Keratinocyte (primary cell): Measurements from ENCODE around the gene FASN. TPM values are rescaled to one million over a fixed set of nuclear protein-coding genes. Genes with fewer than 3 reads are reported as not detected.

Experiments
- DNase-seq: peaks from one replicate; pipeline ENCODE4 v3.0.0-alpha.2; 2011; ENCODE audit warnings: low read depth, missing footprints, low spot score
- FAIRE-seq: peaks from 2 replicates; lab custom pipeline; 2011; peaks lifted over from hg19 to GRCh38; lab: Jason Lieb, UNC
- H2AFZ ChIP-seq: 2 replicates; pipeline ENCODE4 v1.6.0; 2012; ENCODE audit warnings: low read length, control low read depth, inconsistent platforms; ENCODE audit not compliant: control insufficient read depth
- H3K27ac ChIP-seq: 2 replicates; pipeline ENCODE4 v1.5.1; 2011; ENCODE audit warnings: low read length; ENCODE audit not compliant: control insufficient read depth, insufficient read depth
- H3K27me3 ChIP-seq: 3 replicates; pipeline ENCODE4 v1.6.0; 2011; ENCODE audit warnings: low read length; ENCODE audit not compliant: control insufficient read depth, insufficient read depth; ENCODE audit errors: extremely low read depth
- H3K36me3 ChIP-seq, 2 experiments: 2 replicates in 1 of 2; 3 replicates in 1 of 2; pipeline ENCODE4 v1.5.1; 2011; ENCODE audit warnings: low read length in 2 of 2, mild to moderate bottlenecking in 1 of 2; ENCODE audit not compliant: control insufficient read depth in 2 of 2, insufficient read depth in 2 of 2; ENCODE audit errors: extremely low read depth in 1 of 2
- H3K4me1 ChIP-seq: 3 replicates; pipeline ENCODE4 v1.5.1; 2011; ENCODE audit warnings: low read length; ENCODE audit not compliant: control insufficient read depth, insufficient read depth; ENCODE audit errors: extremely low read depth
- H3K4me2 ChIP-seq: 3 replicates; pipeline ENCODE4 v1.6.0; 2011; ENCODE audit warnings: low read depth, low read length; ENCODE audit not compliant: control insufficient read depth, insufficient read depth; ENCODE audit errors: extremely low read depth
- H3K4me3 ChIP-seq, 3 experiments: fragments of 200-600 bp in 1 of 3; sonication (generic) in 1 of 3; 2 replicates in 2 of 3; 3 replicates in 1 of 3; pipeline ENCODE4 v1.5.1; 2011 to 2016; ENCODE audit warnings: low read length in 3 of 3, mild to moderate bottlenecking in 3 of 3, control low read depth in 2 of 3, inconsistent platforms in 1 of 3, low read depth in 1 of 3, mixed read lengths in 1 of 3, mixed run types in 1 of 3, moderate library complexity in 1 of 3; ENCODE audit not compliant: control insufficient read depth in 2 of 3, insufficient read depth in 2 of 3; ENCODE audit errors: extremely low read depth in 1 of 3
- H3K79me2 ChIP-seq: 2 replicates; pipeline ENCODE4 v1.6.0; 2012; ENCODE audit warnings: low read length; ENCODE audit not compliant: control insufficient read depth, insufficient read depth
- H3K9ac ChIP-seq: 3 replicates; pipeline ENCODE4 v1.6.0; 2011; ENCODE audit warnings: low read length; ENCODE audit not compliant: control insufficient read depth, insufficient read depth; ENCODE audit errors: extremely low read depth
- H3K9me1 ChIP-seq: 3 replicates; pipeline ENCODE4 v1.6.0; 2011; ENCODE audit warnings: low read length; ENCODE audit not compliant: control insufficient read depth, insufficient read depth; ENCODE audit errors: extremely low read depth
- H3K9me3 ChIP-seq: 2 replicates; pipeline ENCODE4 v1.5.1; 2012; ENCODE audit warnings: low read depth, low read length; ENCODE audit not compliant: control insufficient read depth
- H4K20me1 ChIP-seq: 3 replicates; pipeline ENCODE4 v1.6.0; 2011; ENCODE audit warnings: low read length; ENCODE audit not compliant: control insufficient read depth, insufficient read depth; ENCODE audit errors: extremely low read depth
- EZH2 ChIP-seq: IDR thresholded peaks from one replicate; pipeline ENCODE4 v1.6.1; 2012; ENCODE audit warnings: inconsistent platforms, mild to moderate bottlenecking, low read length, moderate library complexity
- dilution Hi-C: fragments of 300-500 bp; cut with MboI; formaldehyde crosslinking; loops from one replicate; pipeline ENCODE4 v1.7.0; 2020; ENCODE audit warnings: low sequenced_read_pairs; ENCODE audit not compliant: extremely low pct_ligation_motif_present
- polyA plus RNA-seq, 5 experiments: library from polyadenylated mRNA; depleted of rRNA in 3 of 5; stranded (reverse) in 3 of 5; stranded (forward) in 1 of 5; unstranded in 1 of 5; fragments of >200 nt; gene quantifications; 1 replicate in 1 of 5; 2 replicates in 3 of 5; 3 replicates in 1 of 5; pipeline versions ENCODE4 v1.2.1 to v1.2.3, GENCODE V29; 2011 to 2012; ENCODE audit warnings: missing spikeins in 2 of 5, low read depth in 1 of 5, low replicate concordance in 1 of 5
- TF ChIP-seq, protein P1 (sequence below), 3 experiments: IDR thresholded peaks in 1 of 3; conservative IDR thresholded peaks in 1 of 3; optimal IDR thresholded peaks in 1 of 3; 2 replicates in 2 of 3; 3 replicates in 1 of 3; pipeline versions ENCODE3 to v1.5.1; 2011; ENCODE audit warnings: low read length in 3 of 3, mild to moderate bottlenecking in 3 of 3, moderate library complexity in 2 of 3, control low read depth in 1 of 3, inconsistent platforms in 1 of 3; ENCODE audit not compliant: insufficient read depth in 2 of 3; ENCODE audit errors: extremely low read depth in 1 of 3

The FASN gene
- polyA plus RNA-seq, 1 donor (not counting 4 experiments of a cell fraction or from before 2014, with no cell fraction given): 44.7 TPM

DNA sequence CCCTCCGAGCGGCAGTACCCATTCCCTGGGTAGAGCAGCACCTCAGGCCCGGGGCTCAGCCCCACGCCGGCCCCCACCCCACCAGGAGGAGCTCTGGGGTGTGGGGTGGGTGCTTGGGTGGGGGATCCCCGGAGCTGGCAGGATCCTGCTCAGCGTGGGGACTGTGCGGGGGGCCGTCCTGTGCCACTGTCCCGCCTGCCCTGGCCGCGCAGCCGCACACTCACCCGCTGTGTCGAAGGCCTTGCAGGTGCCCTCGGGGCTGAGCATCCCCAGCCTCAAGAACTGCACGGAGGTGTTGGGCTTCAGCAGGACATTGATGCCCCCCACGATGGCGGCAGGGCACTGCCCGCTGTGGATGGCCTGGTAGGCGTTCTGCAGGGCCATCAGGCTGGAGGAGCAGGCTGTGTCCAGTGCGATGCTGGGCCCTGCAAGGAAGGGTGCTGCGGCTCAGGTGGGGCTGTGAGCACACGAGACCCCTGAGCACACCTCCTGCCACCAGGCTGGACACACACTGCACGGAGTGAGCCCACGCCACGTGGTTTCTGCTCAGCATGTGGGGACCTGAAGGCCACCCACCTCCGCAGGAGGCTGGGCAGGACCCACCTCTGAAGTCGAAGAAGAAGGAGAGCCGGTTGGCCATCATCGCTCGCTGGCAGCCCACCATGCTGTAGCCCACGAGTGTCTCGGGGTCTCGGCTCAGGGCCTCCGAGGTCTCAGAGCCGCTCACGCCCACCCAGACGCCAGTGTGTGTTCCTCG is 4.9 kb downstream of the FASN start:
- TF ChIP-seq, protein P1, sequence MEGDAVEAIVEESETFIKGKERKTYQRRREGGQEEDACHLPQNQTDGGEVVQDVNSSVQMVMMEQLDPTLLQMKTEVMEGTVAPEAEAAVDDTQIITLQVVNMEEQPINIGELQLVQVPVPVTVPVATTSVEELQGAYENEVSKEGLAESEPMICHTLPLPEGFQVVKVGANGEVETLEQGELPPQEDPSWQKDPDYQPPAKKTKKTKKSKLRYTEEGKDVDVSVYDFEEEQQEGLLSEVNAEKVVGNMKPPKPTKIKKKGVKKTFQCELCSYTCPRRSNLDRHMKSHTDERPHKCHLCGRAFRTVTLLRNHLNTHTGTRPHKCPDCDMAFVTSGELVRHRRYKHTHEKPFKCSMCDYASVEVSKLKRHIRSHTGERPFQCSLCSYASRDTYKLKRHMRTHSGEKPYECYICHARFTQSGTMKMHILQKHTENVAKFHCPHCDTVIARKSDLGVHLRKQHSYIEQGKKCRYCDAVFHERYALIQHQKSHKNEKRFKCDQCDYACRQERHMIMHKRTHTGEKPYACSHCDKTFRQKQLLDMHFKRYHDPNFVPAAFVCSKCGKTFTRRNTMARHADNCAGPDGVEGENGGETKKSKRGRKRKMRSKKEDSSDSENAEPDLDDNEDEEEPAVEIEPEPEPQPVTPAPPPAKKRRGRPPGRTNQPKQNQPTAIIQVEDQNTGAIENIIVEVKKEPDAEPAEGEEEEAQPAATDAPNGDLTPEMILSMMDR (optimal IDR thresholded peaks at IDR 0.05 in 1 of 3, IDR thresholded peaks at IDR 0.05 in 1 of 3, conservative IDR thresholded peaks at IDR 0.05 in 1 of 3; ENCODE audit: extremely low read depth in 1 of 3, insufficient read depth in 2 of 3, low read length in 3 of 3): no peak
- no peak for TF ChIP-seq EZH2
- Histone ChIP-seq H3K27ac (no peak overlapping the region), H3K9me3 (no peaks in the 10 kb centered on the region), H3K36me3 (peaks cover 46 to 47% of the 10 kb centered on the region in 2 experiments), H3K79me2 (peaks cover 76% of the 10 kb centered on the region), H2AFZ (no peak overlapping the region), H3K9ac (no peak overlapping the region), H3K9me1 (no peaks in the 10 kb centered on the region), H3K27me3 (no peaks in the 10 kb centered on the region), H3K4me2 (no peak overlapping the region), H3K4me3 (no peak overlapping the region), H4K20me1 (peaks cover 43% of the 10 kb centered on the region), H3K4me1 (peaks cover 16% of the 10 kb centered on the region)
- DNase-seq (no peak), FAIRE-seq (no peak)
- dilution Hi-C loops: no loop called here

DNA sequence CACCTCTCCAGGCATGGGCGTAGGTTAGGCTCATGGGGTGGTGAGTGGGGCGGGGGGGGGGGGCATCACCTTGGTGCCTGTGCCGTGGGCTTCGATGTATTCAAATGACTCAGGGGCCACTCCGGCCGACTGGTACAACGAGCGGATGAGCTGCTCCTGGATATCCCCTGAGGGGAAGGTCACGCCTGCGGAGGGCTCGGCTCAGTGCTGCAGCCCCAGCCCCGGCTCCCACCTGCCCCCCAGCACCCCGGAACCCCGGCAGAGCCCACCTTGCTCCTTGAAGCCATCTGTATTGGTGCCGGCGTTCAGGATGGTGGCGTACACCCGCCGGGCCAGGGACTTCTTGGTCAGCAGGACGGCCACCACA is 5.4 kb downstream of the FASN start:
- FAIRE-seq: no peak
- Histone ChIP-seq H2AFZ (no peak overlapping the region), H3K4me2 (no peak overlapping the region), H3K36me3 (peaks cover 51% of the 10 kb centered on the region in 2 experiments), H4K20me1 (peaks cover 46% of the 10 kb centered on the region), H3K9me1 (no peaks in the 10 kb centered on the region), H3K9me3 (no peaks in the 10 kb centered on the region), H3K27ac (no peak overlapping the region), H3K9ac (no peak overlapping the region), H3K27me3 (no peaks in the 10 kb centered on the region), H3K4me1 (peaks cover 16% of the 10 kb centered on the region), H3K79me2 (peaks cover 78% of the 10 kb centered on the region), H3K4me3 (no peak overlapping the region)
- dilution Hi-C loops: no loop called here
- TF ChIP-seq, protein P1 (optimal IDR thresholded peaks at IDR 0.05 in 1 of 3, IDR thresholded peaks at IDR 0.05 in 1 of 3, conservative IDR thresholded peaks at IDR 0.05 in 1 of 3; ENCODE audit: extremely low read depth in 1 of 3, insufficient read depth in 2 of 3, low read length in 3 of 3): no peak
- TF ChIP-seq EZH2: no peak
- DNase-seq: no peak
